GM12872 (cell line): ENCODE data around the gene IL13.

Experiments
- TF ChIP-seq, protein P1 (sequence below): IDR thresholded peaks from 3 replicates; pipeline ENCODE4 v1.5.1; 2011; ENCODE audit warnings: low read depth, mild to moderate bottlenecking, low read length, moderate library complexity; ENCODE audit not compliant: insufficient read depth

Gene IL13

DNA sequence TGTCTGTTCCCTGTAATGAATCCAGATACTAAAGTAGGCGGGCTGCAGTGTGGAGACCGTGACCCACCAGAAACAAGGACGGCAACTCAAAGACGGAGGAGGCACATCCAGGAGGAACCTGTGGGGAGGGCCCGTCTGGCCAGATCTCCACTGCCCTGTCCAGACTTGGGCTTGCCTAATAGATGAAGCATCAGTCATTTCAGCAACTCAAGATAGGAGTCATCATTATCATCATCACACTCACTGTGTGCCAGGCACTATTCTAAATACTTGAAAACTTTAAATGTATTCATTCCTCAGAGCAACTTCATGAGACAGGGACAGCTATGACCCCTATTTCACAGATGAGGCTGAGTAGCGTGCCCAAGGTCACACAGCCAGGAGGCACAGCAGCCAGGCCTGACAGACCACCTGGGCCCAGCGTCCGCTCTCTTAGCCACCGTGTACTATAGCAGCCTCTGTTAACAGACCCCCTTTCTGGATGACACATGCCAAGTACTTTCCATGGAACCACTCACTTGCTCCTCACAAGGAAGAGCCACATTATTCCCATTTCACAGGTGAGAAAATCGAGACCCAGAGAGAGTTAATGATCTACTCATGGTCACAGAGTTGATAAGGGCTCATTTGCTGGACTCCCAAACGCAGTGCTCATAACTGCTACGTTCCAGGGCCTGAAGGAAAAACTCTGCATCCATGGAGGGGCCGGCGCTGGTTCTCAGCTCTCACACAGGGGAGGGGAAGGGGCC lies 10.9 kb downstream of the IL13 start:
- TF ChIP-seq, protein P1, sequence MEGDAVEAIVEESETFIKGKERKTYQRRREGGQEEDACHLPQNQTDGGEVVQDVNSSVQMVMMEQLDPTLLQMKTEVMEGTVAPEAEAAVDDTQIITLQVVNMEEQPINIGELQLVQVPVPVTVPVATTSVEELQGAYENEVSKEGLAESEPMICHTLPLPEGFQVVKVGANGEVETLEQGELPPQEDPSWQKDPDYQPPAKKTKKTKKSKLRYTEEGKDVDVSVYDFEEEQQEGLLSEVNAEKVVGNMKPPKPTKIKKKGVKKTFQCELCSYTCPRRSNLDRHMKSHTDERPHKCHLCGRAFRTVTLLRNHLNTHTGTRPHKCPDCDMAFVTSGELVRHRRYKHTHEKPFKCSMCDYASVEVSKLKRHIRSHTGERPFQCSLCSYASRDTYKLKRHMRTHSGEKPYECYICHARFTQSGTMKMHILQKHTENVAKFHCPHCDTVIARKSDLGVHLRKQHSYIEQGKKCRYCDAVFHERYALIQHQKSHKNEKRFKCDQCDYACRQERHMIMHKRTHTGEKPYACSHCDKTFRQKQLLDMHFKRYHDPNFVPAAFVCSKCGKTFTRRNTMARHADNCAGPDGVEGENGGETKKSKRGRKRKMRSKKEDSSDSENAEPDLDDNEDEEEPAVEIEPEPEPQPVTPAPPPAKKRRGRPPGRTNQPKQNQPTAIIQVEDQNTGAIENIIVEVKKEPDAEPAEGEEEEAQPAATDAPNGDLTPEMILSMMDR: no peak

- TF ChIP-seq, protein P1: no peak
Measured at GRCh38 chr5:132669455-132669820, 11.5 kb downstream of the IL13 start.

DNA sequence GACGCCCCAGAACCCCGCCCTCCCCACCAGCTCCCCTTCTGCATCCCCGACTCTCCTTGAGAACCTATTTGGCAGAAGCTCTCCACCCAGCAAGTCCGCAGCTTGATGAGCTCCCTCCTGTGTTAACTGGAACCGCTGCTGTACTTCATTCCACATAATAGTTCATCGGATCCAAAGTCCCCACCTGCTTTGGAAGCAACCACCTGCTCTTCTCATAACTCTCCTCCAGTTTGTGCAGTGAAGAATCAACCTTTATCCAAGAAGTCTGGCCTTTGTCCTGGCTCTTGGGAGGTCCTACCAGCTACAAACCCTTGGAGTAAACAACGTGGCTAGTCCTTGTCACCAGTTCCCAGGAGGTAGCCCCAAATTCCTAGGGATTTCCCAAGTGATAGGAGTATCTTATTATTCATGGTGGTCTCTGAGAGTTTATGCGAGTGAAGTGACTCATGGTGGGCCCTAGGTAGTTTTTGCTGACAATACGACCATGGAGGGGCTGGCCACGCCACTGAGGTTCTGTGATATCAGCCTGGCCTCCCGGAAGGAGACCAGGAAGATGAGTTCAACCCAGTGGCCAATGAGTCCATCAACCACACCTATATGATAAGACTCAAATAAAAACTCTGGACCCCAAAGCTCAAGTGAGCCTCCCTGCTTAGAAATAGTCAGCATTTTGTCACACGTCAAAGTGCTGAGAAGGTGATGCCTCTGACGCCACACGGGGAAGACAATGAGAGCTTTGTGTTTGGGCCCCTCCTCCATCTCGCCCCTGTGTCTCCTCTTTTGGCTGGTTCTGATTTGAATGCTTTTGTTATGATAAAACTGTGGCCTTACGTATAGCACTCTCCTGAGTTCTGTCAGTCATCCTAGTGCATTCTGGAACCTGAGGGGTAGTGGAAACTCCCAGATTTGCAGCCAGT lies 12.3 kb downstream of the IL13 start:
- TF ChIP-seq, protein P1: no peak

DNA sequence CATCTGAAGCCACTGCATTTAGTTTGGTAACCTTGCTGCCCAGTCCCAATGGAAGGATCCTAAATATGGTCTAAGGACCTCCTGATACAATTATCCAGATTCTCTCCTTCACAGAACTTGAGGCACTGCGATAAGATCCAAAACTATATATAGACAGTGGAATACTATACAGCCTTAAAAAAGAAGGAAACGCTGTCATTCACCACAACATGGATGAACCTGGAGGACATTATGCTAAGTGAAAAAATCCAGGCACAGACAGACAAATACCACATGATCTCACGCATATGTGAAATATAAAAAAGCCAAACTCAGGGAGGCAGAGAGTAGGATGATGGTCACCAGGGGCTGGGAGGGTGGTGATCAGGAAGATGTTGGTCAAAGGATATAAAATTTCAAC lies 13.0 kb downstream of the IL13 start:
- TF ChIP-seq, protein P1: no peak

DNA sequence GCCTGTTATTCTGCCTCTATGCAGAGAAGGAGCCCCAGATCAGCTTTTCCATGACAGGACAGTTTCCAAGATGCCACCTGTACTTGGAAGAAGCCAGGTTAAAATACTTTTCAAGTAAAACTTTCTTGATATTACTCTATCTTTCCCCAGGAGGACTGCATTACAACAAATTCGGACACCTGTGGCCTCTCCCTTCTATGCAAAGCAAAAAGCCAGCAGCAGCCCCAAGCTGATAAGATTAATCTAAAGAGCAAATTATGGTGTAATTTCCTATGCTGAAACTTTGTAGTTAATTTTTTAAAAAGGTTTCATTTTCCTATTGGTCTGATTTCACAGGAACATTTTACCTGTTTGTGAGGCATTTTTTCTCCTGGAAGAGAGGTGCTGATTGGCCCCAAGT lies 15.5 kb downstream of the IL13 start:
- TF ChIP-seq, protein P1: no peak

GRCh38 chr5:132673939-132674630 lies 16.1 kb downstream of the IL13 start, which contains the start of gene IL4:
IL4 (plus strand) TSS chr5:132673989; CDS start chr5:132674051, 62 bp downstream.
- TF ChIP-seq, protein P1: no peak
